GM21619 (cell line): Measurements from ENCODE around the gene MTCH1.
"Not testable (repeated sequence)": the region's sequence is repeated elsewhere in the genome, so short reads cannot be mapped to it uniquely, and the experiment has no call there.

Experiments
- ATAC-seq: cut with Tn5 transposase; IDR thresholded peaks from one replicate; pipeline ENCODE4 v1.9.1; 2021; ENCODE audit not compliant: unreplicated experiment

Gene MTCH1

GRCh38 chr6:36954262-36954931 lies 31.6 kb downstream of the MTCH1 start, which contains the start of gene PI16:
Gene PI16 (plus strand): TSS chr6:36954738. CDS start chr6:36954761, 23 bp downstream.
- ATAC-seq, result no peak

DNA sequence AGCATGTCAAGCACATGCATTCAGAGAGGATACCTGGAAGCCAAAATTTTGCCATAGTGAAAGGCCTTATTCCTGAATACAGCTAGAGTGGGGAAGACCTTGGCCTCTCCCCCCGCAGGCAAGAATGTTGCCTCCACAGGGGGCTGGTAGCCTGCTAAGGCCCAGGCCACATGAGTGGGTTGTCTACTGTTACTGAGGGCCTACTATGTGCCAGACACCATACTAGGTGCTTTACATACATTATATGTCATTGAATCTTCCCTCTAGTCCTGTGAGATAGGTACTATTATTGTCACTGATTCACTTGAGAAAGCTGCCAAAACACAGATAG lies 32.1 kb downstream of the MTCH1 start:
- ATAC-seq, result no peak

GRCh38 chr6:36949636-36950035 lies 36.4 kb downstream of the MTCH1 start:
- ATAC-seq, result no peak

DNA sequence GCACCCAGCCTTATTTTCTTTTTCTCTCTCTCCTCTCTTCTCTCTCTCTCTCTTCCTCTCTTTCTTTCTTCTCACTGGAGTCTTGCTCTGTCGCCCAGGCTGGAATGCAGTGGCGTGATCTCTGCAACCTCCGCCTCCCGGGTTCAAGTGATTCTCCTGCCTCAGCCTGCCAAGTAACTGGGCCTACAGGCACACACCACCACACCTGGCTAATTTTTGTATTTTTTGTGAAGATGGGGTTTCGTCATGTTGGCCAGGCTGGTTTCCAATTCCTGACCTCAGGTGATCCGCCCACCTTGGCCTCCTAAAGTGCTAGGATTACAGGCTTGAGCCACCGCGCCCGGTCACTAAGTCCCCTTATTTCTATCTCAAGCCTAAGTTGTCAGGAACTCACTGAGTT lies 36.9 kb downstream of the MTCH1 start:
- not testable (repeated sequence) for ATAC-seq

GRCh38 chr6:36947570-36948351 lies 38.2 kb downstream of the MTCH1 start:
- ATAC-seq, result no peak

- no peak for ATAC-seq
Measured at GRCh38 chr6:36946526-36946925, 39.5 kb downstream of the MTCH1 start.

DNA sequence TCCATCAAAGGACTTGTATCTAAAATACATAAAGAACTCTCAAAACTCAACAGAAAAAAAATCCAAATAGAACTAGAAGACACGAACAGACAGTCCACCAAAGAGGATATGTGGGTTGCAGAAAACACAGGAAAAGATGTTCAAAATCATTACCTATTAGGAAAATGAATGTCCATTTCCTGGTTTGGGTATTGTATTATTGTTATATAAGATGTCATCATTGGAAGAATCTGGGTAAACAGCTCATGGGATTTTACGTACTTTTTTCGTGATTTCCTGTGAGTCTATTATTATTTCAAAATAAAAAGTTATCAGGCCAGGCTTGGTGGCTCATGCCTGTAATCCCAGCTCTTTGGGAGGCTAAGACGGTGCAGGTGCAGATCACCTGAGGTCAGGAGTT lies 40.7 kb downstream of the MTCH1 start:
- ATAC-seq, result no peak

GRCh38 chr6:36944650-36945049 lies 41.3 kb downstream of the MTCH1 start:
- ATAC-seq, result no peak

DNA sequence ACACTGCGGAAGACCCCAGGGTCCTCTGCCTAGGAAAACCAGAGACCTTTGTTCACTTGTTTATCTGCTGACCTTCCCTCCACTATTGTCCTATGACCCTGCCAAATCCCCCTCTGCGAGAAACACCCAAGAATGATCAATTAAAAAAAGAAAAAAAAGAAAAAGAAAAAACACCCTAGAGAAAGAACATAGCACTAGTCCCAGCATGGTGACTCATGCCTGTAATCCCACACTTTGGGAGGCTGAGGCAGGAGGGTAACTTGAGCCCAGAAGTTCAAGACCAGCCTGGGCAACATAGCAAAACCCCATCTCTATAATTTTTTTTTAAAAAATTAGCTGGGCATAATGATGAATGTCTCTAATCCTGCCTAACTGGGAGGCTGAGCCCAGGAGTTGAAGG lies 43.7 kb downstream of the MTCH1 start:
- ATAC-seq, result not testable (repeated sequence)

DNA sequence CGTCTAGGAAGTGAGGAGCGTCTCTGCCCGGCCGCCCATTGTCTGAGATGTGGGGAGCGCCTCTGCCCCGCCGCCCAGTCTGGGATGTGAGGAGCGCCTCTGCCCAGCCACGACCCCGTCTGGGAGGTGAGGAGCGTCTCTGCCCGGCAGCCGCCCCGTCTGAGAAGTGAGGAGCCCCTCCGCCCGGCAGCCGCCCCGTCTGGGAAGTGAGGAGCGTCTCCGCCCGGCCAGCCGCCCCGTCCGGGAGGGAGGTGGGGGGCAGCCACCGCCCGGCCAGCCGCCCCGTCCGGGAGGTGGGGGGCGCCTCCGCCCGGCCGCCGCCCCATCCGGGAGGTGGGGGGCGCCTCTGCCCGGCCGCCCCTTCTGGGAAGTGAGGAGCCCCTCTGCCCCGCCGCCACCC lies 44.4 kb downstream of the MTCH1 start:
- not testable (repeated sequence) for ATAC-seq

GRCh38 chr6:36940027-36940426 lies 46.0 kb downstream of the MTCH1 start:
- ATAC-seq, result no peak

DNA sequence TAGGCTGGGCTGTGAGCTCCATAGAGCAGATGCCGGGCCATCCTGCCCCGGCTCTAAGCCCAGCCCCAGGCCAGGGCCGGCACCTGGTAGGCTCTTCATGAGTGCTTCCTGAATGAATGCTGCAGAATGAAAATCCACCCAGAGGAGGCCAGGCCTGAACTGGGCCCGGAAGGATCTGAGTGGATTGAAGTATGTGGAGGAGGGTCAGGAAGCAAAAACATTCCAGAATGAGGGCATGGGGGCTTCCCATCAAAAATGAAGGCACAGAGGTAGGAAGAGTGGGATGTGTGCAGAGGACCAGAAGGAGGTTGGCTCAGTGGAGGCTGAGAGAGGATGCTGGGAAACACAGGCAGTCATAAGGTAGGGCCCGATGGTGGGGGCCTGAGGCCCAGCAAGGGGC lies 47.0 kb downstream of the MTCH1 start:
- not testable (repeated sequence) for ATAC-seq

DNA sequence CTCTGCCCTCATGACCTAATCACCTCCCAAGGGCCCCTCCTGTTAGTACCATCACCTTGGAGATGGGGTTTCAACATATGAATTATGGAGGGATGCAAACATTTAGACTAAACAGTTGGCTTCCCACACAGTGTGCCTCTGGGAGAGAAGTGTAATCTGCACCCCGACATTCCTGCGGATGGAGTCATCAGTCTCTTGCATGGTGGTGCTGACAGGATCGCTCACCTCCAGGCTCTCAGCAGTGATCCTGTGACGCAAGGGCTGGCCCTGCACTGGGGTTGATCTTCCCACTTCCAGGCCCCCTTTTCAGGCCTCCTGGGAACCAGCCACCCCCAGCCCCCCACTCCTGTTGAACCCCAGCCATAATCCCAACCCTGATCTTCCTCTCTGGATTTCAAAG lies 47.5 kb downstream of the MTCH1 start:
- ATAC-seq, result no peak

- no peak for ATAC-seq
Measured at GRCh38 chr6:36937896-36938295, 48.1 kb downstream of the MTCH1 start.

GRCh38 chr6:36936824-36937223 lies 49.2 kb downstream of the MTCH1 start:
- no peak for ATAC-seq

- ATAC-seq, result no peak
Measured at GRCh38 chr6:36934901-36935300, 51.1 kb downstream of the MTCH1 start.

GRCh38 chr6:36933519-36933918 lies 52.5 kb downstream of the MTCH1 start:
- ATAC-seq, result no peak

DNA sequence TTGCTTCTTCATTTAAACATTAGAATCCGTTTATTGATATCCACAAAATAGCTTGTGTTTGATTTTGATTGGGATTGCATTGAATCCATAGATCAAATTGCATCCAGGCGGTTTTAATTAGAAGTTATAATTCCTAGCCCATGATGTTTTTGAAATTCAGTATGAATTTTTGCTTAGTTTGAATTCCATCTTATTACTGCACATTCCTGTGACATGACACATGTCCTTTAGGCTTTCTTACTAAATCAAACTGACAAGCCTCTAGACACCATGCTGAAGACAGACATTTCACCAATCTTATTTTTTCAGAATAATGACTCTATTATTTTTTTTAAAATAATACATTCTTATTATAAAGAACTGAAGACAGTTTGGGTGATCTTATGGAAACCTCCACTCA lies 52.9 kb downstream of the MTCH1 start:
- ATAC-seq, result no peak

DNA sequence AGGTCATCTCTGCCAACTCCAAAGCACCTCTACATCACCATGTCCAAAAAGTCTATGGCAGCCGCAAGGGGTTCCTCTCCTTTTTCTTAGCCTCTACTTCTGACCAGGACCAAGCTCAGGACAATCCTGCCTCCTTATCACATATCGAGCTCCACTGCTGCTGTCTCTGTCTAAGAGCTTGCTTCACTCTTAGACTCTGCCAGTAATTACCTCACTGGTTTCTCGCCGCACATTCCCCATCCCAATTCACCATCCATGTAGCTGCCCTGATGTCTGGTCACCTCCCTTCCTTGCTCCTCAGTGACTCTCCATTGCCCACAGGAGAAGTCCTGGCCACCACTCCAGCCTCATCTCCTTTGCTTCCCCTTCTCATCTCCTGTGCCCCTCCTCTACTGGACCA lies 55.5 kb downstream of the MTCH1 start:
- no peak for ATAC-seq

DNA sequence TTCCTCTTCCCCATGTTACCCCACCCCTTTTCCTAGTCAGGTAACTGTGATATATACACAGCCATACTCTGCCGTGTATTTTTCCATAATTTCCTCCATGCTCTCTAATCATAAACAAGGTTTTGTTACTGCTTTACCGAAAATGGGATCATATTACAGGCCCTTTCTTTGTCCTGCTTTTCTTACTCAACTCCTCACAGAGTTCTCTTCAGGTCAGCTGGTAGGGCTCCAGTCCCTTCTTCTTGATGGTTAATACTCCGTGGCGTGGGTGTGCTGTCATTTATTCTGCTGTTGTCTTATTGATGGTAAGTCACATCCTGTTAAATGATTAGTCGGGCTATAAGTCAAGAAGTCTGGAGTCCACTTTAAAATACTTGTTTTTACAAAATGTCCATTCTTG lies 56.4 kb downstream of the MTCH1 start:
- ATAC-seq, result no peak

DNA sequence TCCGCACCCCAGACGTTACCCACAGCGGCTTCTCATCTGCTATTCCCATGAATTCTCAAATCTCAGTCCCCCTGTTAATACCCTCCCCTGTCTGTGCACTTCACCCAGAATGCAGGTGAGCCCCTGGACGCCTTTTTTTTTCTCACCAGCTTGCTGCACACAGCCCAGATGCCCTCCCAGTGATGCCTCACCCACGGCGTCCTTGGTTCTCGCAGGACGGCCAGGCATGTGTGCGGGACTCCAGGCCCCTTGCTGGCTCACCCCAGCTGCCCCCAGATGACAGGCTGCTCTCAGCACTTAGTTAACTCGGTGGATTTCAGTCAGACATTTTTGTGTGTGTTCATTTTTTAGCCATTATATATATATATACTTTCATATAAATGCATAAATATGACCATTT lies 56.8 kb downstream of the MTCH1 start:
- ATAC-seq, result no peak

DNA sequence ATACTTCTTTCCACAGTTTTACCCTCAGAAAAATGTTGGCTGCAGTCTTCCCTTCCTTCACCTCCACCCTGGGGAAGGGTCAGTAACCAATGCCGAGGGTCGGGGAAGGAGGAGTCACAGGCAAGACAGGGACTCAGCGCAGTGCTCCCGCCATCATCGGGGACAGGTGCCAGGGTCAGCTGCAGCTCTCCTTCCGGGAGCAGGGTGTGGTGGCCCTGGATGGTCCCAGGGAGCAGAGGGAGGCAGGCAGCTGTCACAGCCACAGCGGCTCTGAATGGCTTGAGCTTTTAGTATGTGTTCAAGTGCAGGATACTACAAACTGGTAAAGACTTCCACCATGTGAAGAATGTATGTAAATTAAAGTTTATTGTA lies 57.5 kb downstream of the MTCH1 start:
- no peak for ATAC-seq
